ENCODE results near the gene P2RX1. TPM values are rescaled to one million over a fixed set of nuclear protein-coding genes. Genes with fewer than 3 reads are reported as not detected.

P2RX1 gene
- polyA plus RNA-seq, 3 donors = 22.9 to 117 (median 33.8) TPM

DNA sequence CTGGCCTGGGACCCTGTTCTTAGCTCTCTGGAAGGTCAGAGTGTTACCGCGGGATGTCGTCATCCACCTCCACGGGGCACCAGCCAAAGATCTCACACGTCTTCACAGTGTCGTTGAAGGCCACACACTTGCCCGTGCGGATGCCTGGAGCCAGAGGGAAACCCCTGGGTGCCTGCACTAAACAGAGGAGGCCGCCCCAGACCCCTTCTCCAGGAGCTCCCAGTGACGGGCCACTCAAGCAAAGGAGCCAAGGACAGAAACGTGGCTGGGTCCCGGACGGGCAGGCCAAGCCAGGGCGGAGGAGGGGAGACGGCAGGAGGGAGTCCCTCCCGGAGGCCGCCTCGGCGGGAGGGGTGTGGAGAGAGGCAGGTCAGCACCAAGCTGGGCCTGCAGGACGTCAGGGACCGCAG lies 12.4 kb downstream of the P2RX1 start:
- Histone ChIP-seq H3K27ac (ENCODE audit: low read depth in 1 of 2, low read length in 2 of 2) (no peak overlapping the region), H3K9me3 (replicated peaks in 1 of 2; ENCODE audit: control insufficient read depth in 1 of 2, insufficient read depth in 1 of 2, low read length in 2 of 2) (no peaks in the 10 kb centered on the region), H3K36me3 (replicated peaks in 1 of 2; ENCODE audit: control insufficient read depth in 1 of 2, insufficient read depth in 2 of 2, low read length in 2 of 2) (peaks cover 36 to 67% of the 10 kb centered on the region in 2 donors), H3K4me3 (replicated peaks in 1 of 3; ENCODE audit: low read depth in 2 of 3, low read length in 3 of 3) (no peak overlapping the region), H3K9ac (ENCODE audit: insufficient read depth, low read length, poor library complexity, severe bottlenecking) (no peak overlapping the region), H3K79me2 (ENCODE audit: insufficient read depth, low read length) (peaks cover 30% of the 10 kb centered on the region), H3K4me1 (ENCODE audit: control insufficient read depth in 1 of 2, insufficient read depth in 2 of 2, low read length in 2 of 2) (no peaks in the 10 kb centered on the region), H4K20me1 (ENCODE audit: insufficient read depth, low read length) (peaks cover 62% of the 10 kb centered on the region), H3K4me2 (replicated peaks; ENCODE audit: extremely low read depth, low read length, poor library complexity, severe bottlenecking) (no peak overlapping the region), H2AFZ (ENCODE audit: insufficient read depth, low read depth, low read length, poor library complexity, severe bottlenecking) (no peak overlapping the region), H3K27me3 (ENCODE audit: control insufficient read depth in 2 of 2, insufficient read depth in 2 of 2, low read length in 2 of 2) (no peaks in the 10 kb centered on the region)
- H3K9me3 Mint-ChIP-seq = peaks cover 0 to 4% (median 0%) of the 10 kb centered on the region in 7 donors
- peaks cover 23 to 91% of the 10 kb centered on the region in 2 donors for H3K36me3 Mint-ChIP-seq
- H3K27me3 Mint-ChIP-seq (ENCODE audit: low read depth in 3 of 3) = peaks cover 0 to 2% (median 0%) of the 10 kb centered on the region in 3 donors
- no peaks in the 10 kb centered on the region for H3K4me1 Mint-ChIP-seq
- 86% methylated on average over 21 of the region's 21 CpGs for WGBS (ENCODE audit: insufficient coverage)
- DNase-seq = no peak
- intact Hi-C loops (cut with micrococcal nuclease) = no loop called here
- peak overlapping the region in 1 of 7 donors; percentile 41 for H3K27ac Mint-ChIP-seq
- H3K4me3 Mint-ChIP-seq = no peak overlapping the region
- TF ChIP-seq, protein P1, sequence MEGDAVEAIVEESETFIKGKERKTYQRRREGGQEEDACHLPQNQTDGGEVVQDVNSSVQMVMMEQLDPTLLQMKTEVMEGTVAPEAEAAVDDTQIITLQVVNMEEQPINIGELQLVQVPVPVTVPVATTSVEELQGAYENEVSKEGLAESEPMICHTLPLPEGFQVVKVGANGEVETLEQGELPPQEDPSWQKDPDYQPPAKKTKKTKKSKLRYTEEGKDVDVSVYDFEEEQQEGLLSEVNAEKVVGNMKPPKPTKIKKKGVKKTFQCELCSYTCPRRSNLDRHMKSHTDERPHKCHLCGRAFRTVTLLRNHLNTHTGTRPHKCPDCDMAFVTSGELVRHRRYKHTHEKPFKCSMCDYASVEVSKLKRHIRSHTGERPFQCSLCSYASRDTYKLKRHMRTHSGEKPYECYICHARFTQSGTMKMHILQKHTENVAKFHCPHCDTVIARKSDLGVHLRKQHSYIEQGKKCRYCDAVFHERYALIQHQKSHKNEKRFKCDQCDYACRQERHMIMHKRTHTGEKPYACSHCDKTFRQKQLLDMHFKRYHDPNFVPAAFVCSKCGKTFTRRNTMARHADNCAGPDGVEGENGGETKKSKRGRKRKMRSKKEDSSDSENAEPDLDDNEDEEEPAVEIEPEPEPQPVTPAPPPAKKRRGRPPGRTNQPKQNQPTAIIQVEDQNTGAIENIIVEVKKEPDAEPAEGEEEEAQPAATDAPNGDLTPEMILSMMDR (IDR thresholded peaks at IDR 0.05) = no peak

DNA sequence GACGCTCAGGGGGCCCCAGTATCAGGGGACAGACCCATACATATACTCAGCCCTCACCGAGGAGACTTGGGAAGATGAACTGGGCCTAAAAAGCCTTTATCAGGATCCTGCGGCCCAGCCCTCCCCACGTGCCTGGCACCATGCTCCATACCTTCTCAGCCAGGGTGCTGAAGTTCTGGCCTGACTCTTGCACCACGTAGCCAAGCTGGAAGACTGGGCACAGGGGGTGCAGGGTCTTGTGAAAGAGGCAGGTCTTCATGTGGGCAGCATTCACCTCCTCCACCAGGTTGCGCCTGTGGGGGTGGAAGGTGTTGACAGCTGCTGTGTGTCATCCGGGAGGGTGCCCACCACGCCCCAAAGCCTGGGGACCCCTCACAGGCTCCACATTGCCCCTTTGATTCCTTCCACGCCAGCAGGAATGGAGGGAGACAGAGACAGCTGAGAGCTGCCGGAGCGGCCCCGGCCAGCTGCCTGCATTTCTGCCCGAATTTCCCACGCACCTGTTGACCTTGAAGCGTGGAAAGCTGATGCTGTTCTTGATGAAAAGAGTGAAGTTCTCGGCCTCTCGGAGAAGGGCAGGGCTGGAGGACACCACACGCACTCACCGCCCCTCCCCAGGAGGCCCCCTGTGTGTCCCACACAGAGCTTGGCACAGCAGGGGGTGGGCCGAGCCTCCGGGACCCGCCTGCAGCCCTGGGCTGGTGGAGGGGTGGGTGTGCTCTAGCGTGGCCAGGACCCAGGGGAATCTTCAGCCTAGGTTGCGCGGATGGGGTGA lies 13.0 kb downstream of the P2RX1 start:
- no peak for DNase-seq
- no peak overlapping the region for H3K4me2 ChIP-seq (replicated peaks; ENCODE audit: extremely low read depth, low read length, poor library complexity, severe bottlenecking)
- H3K79me2 ChIP-seq (ENCODE audit: insufficient read depth, low read length) = peaks cover 24% of the 10 kb centered on the region
- H3K27me3 ChIP-seq (ENCODE audit: control insufficient read depth in 2 of 2, insufficient read depth in 2 of 2, low read length in 2 of 2) = no peaks in the 10 kb centered on the region
- no peaks in the 10 kb centered on the region for H3K9me3 ChIP-seq (replicated peaks in 1 of 2; ENCODE audit: control insufficient read depth in 1 of 2, insufficient read depth in 1 of 2, low read length in 2 of 2)
- H3K36me3 ChIP-seq (replicated peaks in 1 of 2; ENCODE audit: control insufficient read depth in 1 of 2, insufficient read depth in 2 of 2, low read length in 2 of 2) = peaks cover 42 to 74% of the 10 kb centered on the region in 2 donors
- no peaks in the 10 kb centered on the region for H3K4me1 ChIP-seq (ENCODE audit: control insufficient read depth in 1 of 2, insufficient read depth in 2 of 2, low read length in 2 of 2)
- Mint-ChIP-seq H3K36me3 (peaks cover 29 to 91% of the 10 kb centered on the region in 2 donors), H3K27ac (no peak overlapping the region), H3K4me1 (no peaks in the 10 kb centered on the region), H3K27me3 (ENCODE audit: low read depth in 3 of 3) (peaks cover 0 to 2% (median 0%) of the 10 kb centered on the region in 3 donors), H3K4me3 (no peak overlapping the region), H3K9me3 (peaks cover 0 to 4% (median 0%) of the 10 kb centered on the region in 7 donors)
- intact Hi-C loops (cut with micrococcal nuclease) = no loop called here
- 97% methylated on average over 20 of the region's 25 CpGs for WGBS (ENCODE audit: insufficient coverage)
- H3K9ac ChIP-seq (ENCODE audit: insufficient read depth, low read length, poor library complexity, severe bottlenecking) = no peak overlapping the region
- H4K20me1 ChIP-seq (ENCODE audit: insufficient read depth, low read length) = peaks cover 55% of the 10 kb centered on the region
- no peak overlapping the region for H2AFZ ChIP-seq (ENCODE audit: insufficient read depth, low read depth, low read length, poor library complexity, severe bottlenecking)
- H3K4me3 ChIP-seq (replicated peaks in 1 of 3; ENCODE audit: low read depth in 2 of 3, low read length in 3 of 3) = no peak overlapping the region
- TF ChIP-seq, protein P1 (IDR thresholded peaks at IDR 0.05) = no peak
- H3K27ac ChIP-seq (ENCODE audit: low read depth in 1 of 2, low read length in 2 of 2) = no peak overlapping the region

Measured in CD14-positive monocyte (primary cell).